NCI-H1417 (cell line): ENCODE measurements around the gene ELL2.
"Not testable (repeated sequence)": the region's sequence is repeated elsewhere in the genome, so short reads cannot be mapped to it uniquely, and the experiment has no call there.

Experiments used
- DNase-seq, 3 experiments: peaks; one replicate each; lab custom pipeline; 2025; lab: John Stamatoyannopoulos, UW

Gene ELL2

DNA sequence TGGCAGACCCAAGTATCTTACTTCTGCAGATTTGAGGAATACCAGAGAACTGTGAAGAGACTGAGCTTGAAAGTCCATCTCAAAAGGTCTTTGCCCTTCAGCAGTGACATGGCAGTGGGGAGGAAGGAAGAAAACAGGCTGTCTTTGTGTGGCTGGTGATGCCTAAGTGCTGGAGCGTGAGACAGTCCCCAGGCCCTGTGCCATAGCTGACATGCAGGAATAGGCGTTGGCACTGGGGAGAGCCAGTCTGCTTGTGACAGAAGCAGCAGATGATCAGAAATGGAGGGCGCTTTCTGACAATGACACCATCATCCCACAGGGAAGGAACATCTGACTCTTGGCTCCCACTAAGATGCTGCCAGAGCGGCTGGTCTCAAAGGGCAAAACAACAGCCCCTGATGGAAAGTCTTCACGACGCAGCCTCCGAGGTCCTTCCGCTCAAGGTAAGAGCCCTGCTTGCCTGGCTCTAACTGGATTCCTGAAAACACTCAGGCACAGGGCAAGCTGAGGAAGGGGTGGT is 123.6 kb downstream of the ELL2 start:
- no peak for DNase-seq

DNA sequence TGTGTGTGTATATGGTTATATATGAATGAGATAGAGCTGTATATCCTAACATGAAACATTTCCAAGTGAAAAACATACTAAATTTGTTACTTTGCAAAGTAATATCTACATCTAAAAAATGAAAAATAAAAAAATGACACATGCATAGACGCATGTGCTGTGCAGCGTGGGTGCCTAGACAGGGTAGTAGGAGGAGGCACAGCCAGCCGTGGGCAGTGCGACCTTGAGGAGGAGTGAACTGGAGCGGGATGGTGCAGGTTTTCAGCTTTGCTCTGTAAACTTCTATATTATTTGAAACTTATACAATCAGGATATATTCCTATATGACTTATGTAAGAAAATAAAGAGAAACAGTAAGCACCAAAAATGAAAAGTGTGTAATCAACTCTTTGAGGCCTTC is 124.2 kb downstream of the ELL2 start:
- DNase-seq = no peak

DNA sequence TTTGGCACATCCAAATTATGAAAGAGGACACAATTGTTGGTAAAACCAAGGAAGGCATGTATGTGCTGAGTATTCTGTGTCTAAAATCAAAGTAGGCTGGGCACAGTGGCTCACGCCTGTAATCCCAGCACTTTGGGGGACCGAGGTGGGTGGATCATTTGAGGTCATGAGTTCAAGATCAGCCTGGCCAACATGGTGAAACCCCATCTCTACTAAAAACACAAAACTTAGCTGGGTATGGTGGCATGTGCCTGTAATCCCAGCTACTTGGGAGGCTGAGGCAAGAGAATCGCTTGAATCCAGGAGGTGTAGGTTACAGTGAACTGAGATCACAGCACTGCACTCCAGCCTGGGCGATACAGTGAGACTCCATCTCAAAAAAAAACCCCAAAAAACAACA is 124.7 kb downstream of the ELL2 start:
- DNase-seq = not testable (repeated sequence)

DNA sequence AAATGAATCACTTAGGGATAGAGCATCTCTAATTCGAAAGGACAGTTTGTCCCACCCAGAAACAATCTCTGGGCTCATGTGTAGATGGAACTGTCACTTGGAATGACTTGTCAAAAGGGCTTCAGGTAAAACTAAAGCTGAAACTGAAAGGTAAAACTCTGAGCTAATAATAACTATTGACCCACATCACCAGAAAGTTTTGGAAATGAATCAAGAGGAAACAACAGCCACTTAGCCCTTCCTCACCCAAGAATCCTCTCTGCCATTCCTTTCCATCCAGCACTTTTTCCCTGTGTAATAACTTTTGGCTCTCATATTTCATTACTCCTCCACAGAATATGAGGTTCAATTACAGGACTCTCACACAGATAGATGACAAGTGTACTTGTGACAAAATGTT is 125.1 kb downstream of the ELL2 start:
- no peak for DNase-seq

DNA sequence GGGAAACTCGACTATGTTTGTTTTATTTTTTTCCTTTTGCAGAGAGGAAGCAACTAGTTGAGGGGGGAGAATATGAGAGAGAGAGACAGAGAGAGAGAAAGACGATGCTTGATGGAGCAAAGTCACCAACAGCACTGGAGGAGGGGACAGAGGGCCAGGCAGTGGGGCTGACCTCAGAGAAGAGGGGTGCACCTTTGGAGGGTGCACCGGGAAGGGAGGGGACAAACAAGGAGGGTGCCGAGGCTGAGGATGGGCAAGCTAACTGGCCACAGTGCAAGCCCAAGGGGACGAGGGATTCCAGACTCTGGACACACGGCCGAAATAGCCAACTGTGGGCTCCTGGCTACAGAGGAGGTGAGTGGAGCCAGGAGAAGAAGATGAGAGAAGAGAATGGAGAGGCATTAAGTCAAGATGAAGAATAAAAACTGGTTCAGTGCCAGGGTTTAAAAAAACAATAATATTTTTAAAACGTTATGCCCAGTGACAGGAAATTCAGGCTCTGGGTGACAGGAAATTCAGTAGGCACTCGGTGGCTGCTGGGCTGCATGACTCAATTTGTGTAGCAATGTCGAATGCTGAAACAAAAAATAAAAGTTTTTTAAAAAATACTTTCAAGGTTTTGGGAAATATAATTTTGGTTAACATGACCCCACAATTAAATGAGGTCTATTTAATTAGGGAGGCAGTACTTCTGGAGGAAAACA is 125.8 kb downstream of the ELL2 start:
- DNase-seq = no peak
